Liver (tissue), 9 donors: Measurements from ENCODE around the gene CFAP251. TPM values are rescaled to one million over a fixed set of nuclear protein-coding genes. Genes with fewer than 3 reads are reported as not detected.

Experiments used
- DNase-seq: peaks from one replicate; pipeline ENCODE4 v3.0.0-alpha.2; 2017; ENCODE audit warnings: low spot score
- H3K27ac ChIP-seq, 2 donors: one replicate each; pipeline ENCODE4 v1.7.0; 2013; ENCODE audit warnings: inconsistent platforms in 2 of 2, low read length in 2 of 2, control low read depth in 1 of 2, low read depth in 1 of 2, mild to moderate bottlenecking in 1 of 2
- H3K27me3 ChIP-seq, 4 donors: one replicate each; pipeline versions ENCODE4 v1.6.1 to v1.7.0; 2013; ENCODE audit warnings: low read length in 3 of 4, inconsistent platforms in 1 of 4, mild to moderate bottlenecking in 1 of 4, moderate library complexity in 1 of 4; ENCODE audit not compliant: control insufficient read depth in 4 of 4, insufficient read depth in 4 of 4
- H3K36me3 ChIP-seq, 4 donors: one replicate each; pipeline versions ENCODE4 v1.6.1 to v1.7.0; 2013; ENCODE audit warnings: low read length in 3 of 4, mild to moderate bottlenecking in 3 of 4, low read depth in 1 of 4, moderate library complexity in 1 of 4; ENCODE audit not compliant: control insufficient read depth in 4 of 4, insufficient read depth in 3 of 4
- H3K4me1 ChIP-seq, 4 donors: one replicate each; pipeline versions ENCODE4 v1.6.1 to v1.7.0; 2013; ENCODE audit warnings: low read length in 3 of 4, mild to moderate bottlenecking in 3 of 4, moderate library complexity in 1 of 4; ENCODE audit not compliant: control insufficient read depth in 4 of 4, insufficient read depth in 4 of 4
- H3K4me3 ChIP-seq, 3 donors: one replicate each; pipeline versions ENCODE4 v1.6.1 to v1.7.0; 2013; ENCODE audit warnings: low read length in 3 of 3, control low read depth in 1 of 3, low read depth in 1 of 3, mild to moderate bottlenecking in 1 of 3
- H3K9ac ChIP-seq, 2 donors: one replicate each; pipeline ENCODE4 v1.7.0; 2013; ENCODE audit warnings: low read length in 2 of 2, mild to moderate bottlenecking in 2 of 2, moderate library complexity in 2 of 2, control low read depth in 1 of 2, low read depth in 1 of 2
- H3K9me3 ChIP-seq, 4 donors: one replicate each; pipeline versions ENCODE4 v1.6.1 to v1.7.0; 2013; ENCODE audit warnings: low read length in 3 of 4; ENCODE audit not compliant: control insufficient read depth in 4 of 4
- ATF3 ChIP-seq: IDR thresholded peaks from 2 replicates; pipeline ENCODE4 v1.6.1; 2016; ENCODE audit warnings: antibody characterized with exemption
- CTCF ChIP-seq: fragments of 150-350 bp; IDR thresholded peaks from 2 replicates; pipeline ENCODE4 v1.5.1; 2017; ENCODE audit warnings: improper control_type of control experiment, low read depth, low read length; ENCODE audit not compliant: missing input control
- FOXA1 ChIP-seq: IDR thresholded peaks from 2 replicates; pipeline ENCODE4 v1.6.1; 2016; ENCODE audit warnings: antibody characterized with exemption
- FOXA2 ChIP-seq: IDR thresholded peaks from 2 replicates; pipeline ENCODE4 v1.6.1; 2016; ENCODE audit warnings: antibody characterized with exemption
- GABPA ChIP-seq, 2 donors: IDR thresholded peaks in 1 of 2; conservative IDR thresholded peaks in 1 of 2; 2 replicates each; pipeline ENCODE4 v1.6.1; 2016; ENCODE audit warnings: antibody characterized with exemption in 2 of 2, mild to moderate bottlenecking in 1 of 2, moderate library complexity in 1 of 2
- HNF4A ChIP-seq, 2 donors: conservative IDR thresholded peaks; 2 replicates each; pipeline ENCODE4 v1.6.1; 2016; ENCODE audit warnings: antibody characterized with exemption in 2 of 2, mild to moderate bottlenecking in 2 of 2
- JUND ChIP-seq, 2 donors: IDR thresholded peaks; 2 replicates each; pipeline ENCODE4 v1.6.1; 2016; ENCODE audit warnings: antibody characterized with exemption in 2 of 2
- NR2F2 ChIP-seq: IDR thresholded peaks from 2 replicates; pipeline ENCODE4 v1.6.1; 2016; ENCODE audit warnings: antibody characterized with exemption
- RXRA ChIP-seq, 2 donors: IDR thresholded peaks; 2 replicates each; pipeline ENCODE4 v1.6.1; 2017 to 2018; ENCODE audit warnings: antibody characterized with exemption in 2 of 2, mild to moderate bottlenecking in 1 of 2
- SP1 ChIP-seq: IDR thresholded peaks from 2 replicates; pipeline ENCODE4 v1.6.1; 2018; ENCODE audit warnings: antibody characterized with exemption, mild to moderate bottlenecking
- TAF1 ChIP-seq: conservative IDR thresholded peaks from 2 replicates; pipeline ENCODE4 v1.6.1; 2016; ENCODE audit warnings: antibody characterized with exemption, mild to moderate bottlenecking
- YY1 ChIP-seq: IDR thresholded peaks from 2 replicates; pipeline ENCODE4 v1.6.1; 2016; ENCODE audit warnings: antibody characterized with exemption, mild to moderate bottlenecking
- ZBTB33 ChIP-seq: IDR thresholded peaks from 2 replicates; pipeline ENCODE4 v1.6.1; 2016; ENCODE audit warnings: antibody characterized with exemption
- WGBS: extraction: QIAGEN DNeasy Blood & Tissue Kit; methylation state at CpG from one replicate; pipeline ENCODE4 v1.1.7; 2013; 5-methylcytosine and 5-hydroxymethylcytosine counted together
- polyA plus RNA-seq, 2 donors: library from polyadenylated mRNA; stranded (reverse) in 1 of 2; unstranded in 1 of 2; fragments of 200-250 nt in 1 of 2; fragments of >200 nt in 1 of 2; fragmentation: Nextera tagmentation in 1 of 2; extraction: Ambion mirVana in 1 of 2; gene quantifications; one replicate each; pipeline versions ENCODE4 v1.2.1 to v1.2.3, GENCODE V29; 2013 to 2015
- total RNA-seq, 2 donors: library from RNA; depleted of rRNA; stranded (reverse); fragments of >200 nt; gene quantifications; one replicate each; pipeline ENCODE4 v1.2.3, GENCODE V29; 2014
- TF ChIP-seq, protein P1 (sequence below): IDR thresholded peaks from 2 replicates; pipeline ENCODE4 v1.6.1; 2016; ENCODE audit warnings: antibody characterized with exemption
- donor health status: healthy.
- donor health status: healthy.
- donor health status: healthy.
- donor health status: healthy.
- donor health status: healthy.

Gene CFAP251
- total and polyA plus RNA-seq, 4 donors = 1.6 to 4.0 (median 2.0) TPM

DNA sequence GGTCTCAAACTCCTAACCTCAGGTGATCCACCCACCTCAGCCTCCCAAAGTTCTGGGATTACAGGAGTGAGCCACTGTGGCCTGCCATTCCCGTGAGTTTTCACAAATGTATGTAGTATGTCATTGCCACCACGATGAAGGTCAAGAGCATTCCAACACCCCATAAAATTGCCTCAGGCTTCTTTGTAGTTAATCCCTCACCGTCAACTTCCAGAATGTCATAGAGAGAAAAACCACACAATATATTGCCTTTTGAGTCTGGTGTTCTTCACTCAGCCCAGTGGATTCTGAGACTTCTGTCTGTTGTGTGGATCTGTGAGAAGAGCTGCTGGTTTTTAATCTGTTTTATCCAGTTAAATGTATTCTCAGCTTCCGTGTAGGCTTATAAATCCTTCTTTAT lies 12.6 kb upstream of the CFAP251 start:
- H3K9ac ChIP-seq = no peak overlapping the region
- no peak overlapping the region for H3K27ac ChIP-seq
- no peaks in the 10 kb centered on the region for H3K27me3 ChIP-seq
- TF ChIP-seq, protein P1, sequence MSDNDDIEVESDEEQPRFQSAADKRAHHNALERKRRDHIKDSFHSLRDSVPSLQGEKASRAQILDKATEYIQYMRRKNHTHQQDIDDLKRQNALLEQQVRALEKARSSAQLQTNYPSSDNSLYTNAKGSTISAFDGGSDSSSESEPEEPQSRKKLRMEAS = no peak
- TF ChIP-seq TAF1 = no peak
- no peak for TF ChIP-seq YY1
- no peak for TF ChIP-seq RXRA (IDR thresholded peaks at IDR 0.05)
- no peak for TF ChIP-seq ZBTB33
- no peak for TF ChIP-seq SP1
- TF ChIP-seq FOXA1 = no peak
- no peak for TF ChIP-seq JUND (IDR thresholded peaks at IDR 0.05)
- no peak for TF ChIP-seq NR2F2
- TF ChIP-seq CTCF = no peak
- no peak for TF ChIP-seq HNF4A (conservative IDR thresholded peaks at IDR 0.05)
- peaks cover 19 to 54% (median 32%) of the 10 kb centered on the region in 4 donors for H3K36me3 ChIP-seq
- no peaks in the 10 kb centered on the region for H3K9me3 ChIP-seq
- no peak overlapping the region for H3K4me3 ChIP-seq
- WGBS = 94% methylated on average over 4 of the region's 4 CpGs
- no peaks in the 10 kb centered on the region for H3K4me1 ChIP-seq
- DNase-seq = no peak

GRCh38 chr12:121908702-121909101 lies 9.7 kb upstream of the CFAP251 start:
- TF ChIP-seq GABPA (IDR thresholded peaks at IDR 0.05 in 1 of 2, conservative IDR thresholded peaks at IDR 0.05 in 1 of 2) (no peak), ATF3 (no peak), FOXA2 (no peak), SP1 (no peak), TAF1 (no peak), HNF4A (conservative IDR thresholded peaks at IDR 0.05) (no peak), ZBTB33 (no peak), RXRA (IDR thresholded peaks at IDR 0.05) (no peak), JUND (IDR thresholded peaks at IDR 0.05) (no peak), NR2F2 (no peak)
- TF ChIP-seq, protein P1 = no peak
- Histone ChIP-seq H3K4me3 (no peak overlapping the region), H3K4me1 (no peaks in the 10 kb centered on the region), H3K27me3 (no peaks in the 10 kb centered on the region), H3K27ac (no peak overlapping the region), H3K9me3 (no peaks in the 10 kb centered on the region), H3K36me3 (peaks cover 7 to 39% (median 24%) of the 10 kb centered on the region in 4 donors), H3K9ac (no peak overlapping the region)
- no peak for DNase-seq
- 85% methylated on average over 2 of the region's 2 CpGs for WGBS
